Measurements from ENCODE around the gene GSX2.
"Not testable (repeated sequence)": the region's sequence is repeated elsewhere in the genome, so short reads cannot be mapped to it uniquely, and the experiment has no call there.

DNA sequence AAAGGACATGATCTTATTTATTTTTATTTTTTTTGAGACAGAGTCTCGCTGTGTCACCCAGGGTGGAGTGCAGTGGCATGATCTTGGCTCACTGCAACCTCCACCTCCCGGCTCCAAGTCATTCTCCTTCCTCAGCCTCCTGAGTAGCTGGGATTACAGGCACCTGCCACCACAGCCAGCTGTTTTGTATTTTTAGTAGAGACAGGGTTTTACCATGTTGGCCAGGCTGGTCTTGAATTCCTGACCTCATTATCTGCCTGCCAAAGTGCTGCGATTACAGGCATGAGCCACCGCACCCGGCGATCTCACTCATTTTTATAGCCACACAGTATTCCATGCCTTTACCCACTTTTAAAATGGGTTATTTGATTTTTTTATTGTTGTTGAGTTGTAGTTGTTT, 16.3 kb downstream of the GSX2 start:
- TF ChIP-seq, protein P1, sequence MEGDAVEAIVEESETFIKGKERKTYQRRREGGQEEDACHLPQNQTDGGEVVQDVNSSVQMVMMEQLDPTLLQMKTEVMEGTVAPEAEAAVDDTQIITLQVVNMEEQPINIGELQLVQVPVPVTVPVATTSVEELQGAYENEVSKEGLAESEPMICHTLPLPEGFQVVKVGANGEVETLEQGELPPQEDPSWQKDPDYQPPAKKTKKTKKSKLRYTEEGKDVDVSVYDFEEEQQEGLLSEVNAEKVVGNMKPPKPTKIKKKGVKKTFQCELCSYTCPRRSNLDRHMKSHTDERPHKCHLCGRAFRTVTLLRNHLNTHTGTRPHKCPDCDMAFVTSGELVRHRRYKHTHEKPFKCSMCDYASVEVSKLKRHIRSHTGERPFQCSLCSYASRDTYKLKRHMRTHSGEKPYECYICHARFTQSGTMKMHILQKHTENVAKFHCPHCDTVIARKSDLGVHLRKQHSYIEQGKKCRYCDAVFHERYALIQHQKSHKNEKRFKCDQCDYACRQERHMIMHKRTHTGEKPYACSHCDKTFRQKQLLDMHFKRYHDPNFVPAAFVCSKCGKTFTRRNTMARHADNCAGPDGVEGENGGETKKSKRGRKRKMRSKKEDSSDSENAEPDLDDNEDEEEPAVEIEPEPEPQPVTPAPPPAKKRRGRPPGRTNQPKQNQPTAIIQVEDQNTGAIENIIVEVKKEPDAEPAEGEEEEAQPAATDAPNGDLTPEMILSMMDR (IDR thresholded peaks at IDR 0.05): not testable (repeated sequence)
- not testable (repeated sequence) for TF ChIP-seq POLR2A (IDR thresholded peaks at IDR 0.05)
